Measurements from ENCODE around the gene DHRS13.
"Not testable (repeated sequence)": the region's sequence is repeated elsewhere in the genome, so short reads cannot be mapped to it uniquely, and the experiment has no call there.

DHRS13 gene

DNA sequence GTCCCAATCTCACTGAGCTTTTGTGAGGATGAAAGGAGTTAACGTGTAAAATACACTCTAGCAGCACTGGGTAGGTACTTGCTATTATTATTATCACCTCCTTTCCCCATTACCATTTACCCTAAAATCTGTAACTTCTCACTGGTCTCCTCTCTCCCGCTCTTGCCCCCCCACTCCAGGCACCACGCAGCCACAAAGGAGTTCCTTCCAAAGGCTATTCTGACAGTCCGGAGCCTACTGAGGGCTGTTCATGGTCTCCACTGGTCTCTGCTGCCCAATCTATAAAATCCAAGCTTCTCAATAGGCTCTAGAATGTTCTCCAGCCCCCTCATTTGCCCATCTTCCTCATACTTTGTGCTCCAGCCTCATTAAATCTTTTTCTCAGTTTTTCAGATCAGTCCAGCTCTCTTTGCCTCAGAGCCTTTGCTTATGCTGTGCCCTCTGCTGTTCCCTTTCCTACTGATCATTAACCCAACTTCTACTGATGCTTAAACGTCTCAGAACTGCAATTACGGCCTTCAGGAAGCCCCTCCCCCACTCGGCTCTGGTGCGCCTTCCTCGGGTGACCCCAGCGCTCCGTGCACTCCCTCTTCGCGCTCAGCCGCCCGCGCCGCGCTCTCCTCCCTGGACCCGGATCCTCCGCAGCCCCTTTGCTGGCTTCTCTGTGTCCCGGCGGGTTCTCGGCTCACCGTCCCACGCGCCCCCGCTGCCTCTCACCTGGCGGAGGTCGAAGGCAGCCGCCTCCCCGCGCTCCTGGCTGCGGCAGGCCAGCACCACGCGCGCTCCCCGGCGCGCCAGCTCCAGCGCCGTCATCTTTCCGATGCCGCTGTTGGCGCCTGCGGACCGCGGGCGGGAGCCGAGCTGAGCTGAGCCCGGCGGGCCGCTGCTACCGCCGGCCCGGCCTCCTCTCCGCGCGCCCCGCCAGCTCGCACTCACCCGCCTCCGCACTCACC is 737 bp downstream of the DHRS13 start:
- peak; percentile 45 for DNase-seq

DNA sequence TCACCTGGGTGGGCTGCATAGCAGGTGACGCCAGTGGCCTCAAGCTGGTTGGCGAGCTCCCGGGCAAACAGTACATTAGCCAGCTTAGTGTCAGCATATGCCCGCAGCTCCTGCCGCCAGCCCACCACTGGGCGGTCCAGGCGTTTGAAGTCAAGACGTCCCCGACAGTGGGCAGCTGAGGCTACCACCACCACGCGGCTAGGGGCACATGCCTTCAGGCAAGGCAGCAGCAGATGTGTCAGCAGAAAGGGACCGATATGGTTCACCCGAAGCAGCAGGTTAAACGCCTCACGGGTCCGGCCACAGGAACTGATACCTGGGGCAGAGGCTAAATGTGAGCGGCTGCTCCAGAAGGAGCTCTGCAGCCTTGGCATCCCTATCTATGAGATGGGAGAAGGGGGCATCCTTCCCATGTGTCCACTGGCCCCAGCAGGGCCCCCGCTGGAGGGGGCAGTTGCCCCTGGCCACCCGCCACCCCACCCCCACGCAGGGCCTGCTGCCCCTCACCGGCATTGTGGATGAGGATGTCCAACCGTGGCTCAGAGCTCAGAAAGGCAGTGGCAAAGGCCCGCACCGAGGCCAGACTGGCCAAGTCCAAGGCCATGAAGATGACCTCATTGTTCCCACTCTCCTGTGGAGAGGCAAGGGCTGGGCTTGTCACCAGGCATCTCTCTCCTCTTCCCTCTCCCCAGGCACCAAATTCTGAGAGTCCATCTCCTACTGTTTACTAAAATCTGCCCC is 1.7 kb downstream of the DHRS13 start:
- no peak for DNase-seq

DNA sequence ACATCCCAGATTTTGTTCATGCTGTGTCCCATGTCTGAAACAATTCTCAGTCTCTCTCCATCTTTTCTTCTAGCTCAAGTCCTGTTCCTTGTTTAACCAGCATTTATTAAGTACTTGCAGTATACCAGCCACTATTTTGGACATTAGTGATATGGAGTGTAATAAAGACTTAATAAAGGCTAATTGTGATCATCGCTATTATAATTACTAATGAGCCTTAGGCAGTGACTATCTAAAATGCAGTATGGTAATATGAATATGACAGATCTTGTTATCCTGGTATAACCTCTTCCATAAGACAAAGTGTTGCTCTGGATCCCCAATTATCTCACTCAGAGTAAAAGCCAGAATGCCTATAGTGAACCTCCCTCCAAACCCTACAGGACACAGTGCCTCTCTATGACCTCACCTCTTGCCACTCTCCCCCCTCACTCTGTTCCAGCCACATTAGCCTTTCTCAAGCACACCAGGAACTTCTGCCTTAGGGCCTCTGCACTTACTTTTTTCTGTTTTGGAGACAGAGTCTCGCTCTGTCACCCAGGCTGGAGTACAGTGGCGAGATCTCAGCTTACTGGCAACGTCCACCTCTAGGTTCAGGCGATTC is 3.6 kb downstream of the DHRS13 start:
- no peak for DNase-seq

DNA sequence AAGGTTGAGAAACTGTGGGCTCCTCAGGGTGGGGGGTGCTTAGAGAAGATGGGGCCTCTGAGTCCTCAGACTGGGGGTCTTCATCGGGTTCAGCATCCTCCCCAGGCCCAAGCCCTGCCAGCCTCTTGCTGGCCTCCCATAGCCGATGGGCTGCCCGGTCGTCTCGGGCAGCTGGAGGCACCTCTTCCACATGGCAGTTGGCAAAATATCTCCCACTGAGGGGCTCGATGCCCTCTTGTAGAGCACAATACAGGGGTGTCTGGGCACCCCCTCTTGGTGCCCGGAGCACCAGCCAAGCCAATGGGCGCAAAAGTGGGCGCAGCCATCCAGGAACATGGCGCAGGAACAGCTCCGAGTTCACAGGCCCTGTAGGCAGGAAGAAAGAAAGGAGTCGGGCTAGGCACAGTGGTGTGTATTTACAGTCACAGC is 4.3 kb downstream of the DHRS13 start:
- DNase-seq: no peak

DNA sequence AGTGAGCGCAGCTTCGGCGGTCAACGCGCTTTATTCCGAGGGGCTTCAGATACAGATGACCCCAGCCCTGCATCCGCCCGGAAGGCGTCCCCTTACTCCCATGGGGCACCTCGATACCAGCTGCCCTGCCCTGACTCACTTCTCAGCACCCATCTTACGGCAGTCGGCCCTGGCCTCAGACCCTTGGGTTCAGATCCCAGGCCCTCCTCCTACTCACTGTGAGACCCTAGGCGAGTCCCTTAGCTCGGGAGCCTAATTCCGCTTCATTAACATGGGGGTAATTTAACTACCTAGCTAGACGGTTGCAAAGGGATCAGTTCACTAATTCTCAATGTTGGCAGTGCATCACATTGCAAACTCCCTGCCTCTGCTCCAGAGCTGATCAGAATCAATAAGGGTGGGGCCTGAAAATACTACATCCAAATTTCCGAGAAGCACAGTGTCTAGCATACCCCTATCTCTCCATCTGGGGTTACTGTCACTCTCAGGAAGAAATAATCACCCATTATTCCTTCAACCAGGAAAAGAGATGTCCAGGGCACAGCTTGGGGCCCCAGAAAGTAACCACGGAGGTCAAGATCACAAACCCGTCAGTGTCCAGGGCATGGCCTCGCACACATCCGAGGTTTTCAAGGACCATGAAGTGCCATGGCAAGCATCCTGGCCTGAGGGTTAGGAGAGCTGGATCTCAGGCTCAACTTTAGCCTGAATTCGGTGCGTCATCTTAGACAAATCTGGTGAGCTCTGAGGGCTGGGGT is 4.9 kb downstream of the DHRS13 start:
- no peak for DNase-seq

DNA sequence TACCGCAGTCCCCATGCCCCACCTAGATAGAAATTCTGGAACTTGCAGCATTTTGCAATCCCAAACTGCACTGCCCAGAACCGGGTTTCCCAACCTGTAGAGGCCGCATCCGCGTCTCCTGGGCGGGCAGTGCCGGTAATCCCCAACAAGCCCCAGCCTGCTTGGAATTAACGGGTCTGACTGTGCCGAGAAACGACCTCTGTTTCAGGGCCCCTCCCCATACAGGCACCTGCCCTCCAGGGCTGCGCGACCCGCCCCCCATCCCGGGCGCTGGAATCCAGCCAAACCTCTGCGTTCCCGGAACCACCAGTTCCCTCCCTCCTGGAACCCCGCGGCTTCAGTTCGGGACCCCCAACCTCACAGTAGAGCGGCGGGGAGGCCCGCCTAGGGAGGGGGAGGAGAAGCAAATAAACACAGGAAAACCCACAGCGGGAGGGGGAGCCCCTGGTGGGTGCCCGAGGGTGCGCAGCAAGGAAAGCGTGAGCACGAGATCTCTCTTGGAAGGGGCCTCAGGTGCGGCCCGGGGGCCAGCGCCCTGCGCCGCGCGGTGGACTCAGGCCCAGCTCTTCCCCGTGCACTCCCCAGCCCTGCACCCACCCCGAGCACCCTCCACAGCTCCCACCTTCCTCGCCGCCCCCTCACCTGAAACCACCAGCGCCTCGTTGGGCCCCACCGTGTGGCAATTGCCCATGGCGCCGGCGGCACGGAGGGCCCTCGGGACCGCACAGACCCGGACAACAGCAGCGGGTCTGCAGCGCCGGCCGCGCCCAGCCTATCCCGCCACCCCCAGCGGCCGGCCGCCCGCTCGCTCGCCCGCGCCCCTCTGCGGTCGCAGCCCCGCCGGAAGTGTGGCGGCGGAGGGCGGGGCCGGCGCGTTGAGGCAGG is 5.8 kb downstream of the DHRS13 start, which contains the start of gene FLOT2:
Gene FLOT2 (minus strand): TSS at position 850 of the 885 bp plus-strand sequence. CDS start 159 bp downstream, at position 691.
- peak; percentile 24 for DNase-seq

DNA sequence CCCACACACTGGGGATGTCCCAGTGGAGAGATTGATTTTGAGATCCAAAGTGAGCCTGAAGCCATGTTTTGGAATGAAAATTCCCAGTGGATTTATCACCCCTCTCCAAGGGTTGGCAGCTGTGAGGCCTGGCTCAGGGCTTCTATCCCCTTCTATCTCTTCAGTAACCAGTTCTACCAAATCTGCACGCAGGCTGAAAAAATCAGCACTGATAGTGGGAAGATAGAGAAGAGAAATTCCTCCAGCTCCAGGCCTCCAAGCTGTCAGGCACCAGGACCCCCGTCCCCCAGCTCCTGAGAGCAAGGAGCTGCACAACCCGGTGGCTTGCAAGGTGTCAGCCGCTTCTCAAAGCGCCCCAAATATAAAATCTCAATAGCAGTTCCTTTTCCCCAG is 6.4 kb downstream of the DHRS13 start:
- no peak for DNase-seq

DNA sequence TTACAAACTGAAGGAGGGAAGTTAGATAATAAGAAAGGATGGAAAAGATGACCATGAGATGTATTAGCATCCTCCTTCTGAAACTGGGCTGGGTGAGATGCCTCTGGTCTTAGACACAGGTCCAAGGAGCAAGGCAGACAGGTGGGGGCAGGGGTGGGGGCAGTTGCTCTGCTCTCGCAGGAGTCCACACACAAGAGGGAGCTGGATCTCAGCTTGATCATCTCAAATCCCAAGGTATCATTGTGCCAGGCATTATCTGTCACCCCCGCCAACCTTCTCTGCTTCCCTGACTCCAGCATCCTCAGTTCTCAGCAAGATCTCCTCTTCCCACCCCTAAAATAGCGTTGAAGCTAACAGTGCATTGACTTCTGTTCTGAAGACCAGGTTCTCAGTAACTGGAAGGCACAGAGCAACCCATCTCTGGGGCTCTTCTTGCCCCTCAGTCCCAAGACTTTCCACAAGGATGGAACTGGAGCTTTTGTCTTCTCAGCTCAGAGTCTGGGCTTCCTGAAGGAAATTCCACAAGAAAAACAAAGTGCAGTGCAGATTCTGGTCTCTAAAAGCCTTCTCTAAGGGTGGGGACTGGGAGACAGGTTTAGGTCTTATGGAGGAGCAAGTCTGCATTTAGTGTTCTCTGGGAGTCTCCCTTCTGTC is 7.0 kb downstream of the DHRS13 start:
- DNase-seq: no peak

DNA sequence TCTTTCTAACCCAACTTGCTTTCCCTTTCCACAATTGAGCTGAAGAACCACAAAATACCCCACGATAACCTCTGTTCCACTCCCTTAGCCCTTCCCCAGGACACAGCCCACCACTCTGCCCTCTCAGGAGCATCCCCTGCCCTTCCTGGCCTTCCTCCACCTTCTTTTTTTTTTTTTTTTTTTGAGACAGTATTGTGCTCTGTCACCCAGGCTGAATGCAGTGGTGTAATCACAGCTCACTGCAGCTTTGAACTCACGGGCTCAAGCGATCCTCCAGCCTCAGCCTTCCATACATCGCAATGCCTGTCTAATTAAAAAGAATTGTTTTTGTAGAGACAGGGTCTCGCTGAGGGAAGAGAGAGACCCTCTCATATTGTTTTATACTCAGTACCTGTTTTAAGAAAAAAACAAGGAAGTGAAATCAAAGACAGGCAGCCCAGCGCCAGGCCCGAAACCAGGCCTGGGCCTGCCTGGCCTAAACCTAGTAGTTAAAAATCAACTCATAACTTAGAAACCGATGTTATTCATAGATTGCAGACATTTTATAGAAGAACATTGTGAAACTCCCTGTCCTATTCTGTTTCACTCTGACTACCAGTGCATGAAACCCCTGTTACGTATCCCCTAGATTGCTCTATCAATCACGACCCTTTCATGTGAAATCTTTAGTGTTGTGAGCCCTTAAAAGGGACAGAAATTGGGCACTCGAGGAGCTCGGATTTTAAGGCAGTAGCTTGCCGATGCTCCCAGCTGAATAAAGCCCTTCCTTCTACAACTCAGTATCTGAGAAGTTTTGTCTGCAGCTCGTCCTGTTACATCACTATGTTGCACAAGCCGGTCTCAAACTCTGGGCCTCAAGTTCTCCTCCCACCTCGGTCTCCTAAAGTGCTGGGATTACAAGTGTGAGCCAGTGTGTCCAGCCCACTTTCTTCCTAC is 9.4 kb downstream of the DHRS13 start:
- DNase-seq: not testable (repeated sequence)

DNA sequence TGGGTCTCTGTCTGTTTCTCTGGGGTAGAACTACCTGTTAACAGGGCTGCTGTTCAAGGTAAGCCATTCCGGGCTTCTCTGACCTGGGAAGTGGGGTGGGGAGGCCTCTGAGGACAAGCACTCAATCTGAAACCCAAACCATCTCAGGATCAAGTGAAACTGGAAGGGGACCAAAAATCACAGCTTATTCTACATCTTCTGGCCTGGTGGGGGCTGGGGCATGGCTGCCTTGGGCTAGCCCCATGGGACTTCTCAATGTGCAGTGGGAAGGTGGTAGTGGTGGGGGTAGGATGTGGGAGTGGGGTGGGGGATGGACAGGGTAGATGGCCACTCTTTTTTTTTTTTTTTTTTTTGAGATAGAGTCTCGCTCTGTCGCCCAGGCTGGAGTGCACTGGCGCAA is 10.9 kb downstream of the DHRS13 start:
- DNase-seq: no peak

DNA sequence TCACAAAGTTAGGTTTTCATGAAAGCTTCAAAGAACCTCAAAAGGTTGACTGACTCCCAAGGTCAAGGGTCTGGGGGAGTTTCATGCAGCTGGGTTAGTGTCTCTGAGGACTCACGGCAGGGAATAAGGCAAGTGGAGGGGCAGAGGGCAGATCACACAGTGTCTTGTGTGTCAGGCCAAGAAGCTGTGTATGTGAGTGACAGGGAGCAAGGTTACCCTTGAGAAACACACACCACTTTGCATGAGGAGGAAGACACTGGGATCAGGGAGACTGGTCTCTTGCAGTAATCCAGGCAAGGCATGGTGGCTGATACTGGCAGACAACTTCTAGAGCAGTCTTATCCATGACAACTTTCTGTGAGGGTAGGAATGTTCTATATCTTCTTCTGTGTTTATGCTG is 11.7 kb downstream of the DHRS13 start:
- DNase-seq: no peak

DNA sequence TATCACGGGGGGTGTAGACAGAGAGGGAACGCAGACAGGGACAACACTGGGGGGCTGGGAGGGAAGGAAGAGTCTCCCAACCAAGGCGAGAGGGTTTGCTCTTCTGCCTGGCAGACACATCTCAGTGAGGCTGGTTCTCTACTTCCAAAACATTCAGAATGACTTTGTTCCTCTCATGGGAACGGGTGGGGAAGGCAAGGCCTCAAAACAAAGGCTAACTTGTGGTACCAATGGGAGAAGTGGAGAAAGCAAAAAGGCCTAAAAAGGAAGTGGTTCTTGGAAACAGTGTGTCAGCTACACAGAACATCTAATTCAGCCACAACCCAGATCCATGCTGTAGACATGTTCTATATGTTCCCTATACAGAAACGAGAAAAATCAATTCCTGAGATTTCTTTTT is 12.9 kb downstream of the DHRS13 start:
- DNase-seq: no peak

DNA sequence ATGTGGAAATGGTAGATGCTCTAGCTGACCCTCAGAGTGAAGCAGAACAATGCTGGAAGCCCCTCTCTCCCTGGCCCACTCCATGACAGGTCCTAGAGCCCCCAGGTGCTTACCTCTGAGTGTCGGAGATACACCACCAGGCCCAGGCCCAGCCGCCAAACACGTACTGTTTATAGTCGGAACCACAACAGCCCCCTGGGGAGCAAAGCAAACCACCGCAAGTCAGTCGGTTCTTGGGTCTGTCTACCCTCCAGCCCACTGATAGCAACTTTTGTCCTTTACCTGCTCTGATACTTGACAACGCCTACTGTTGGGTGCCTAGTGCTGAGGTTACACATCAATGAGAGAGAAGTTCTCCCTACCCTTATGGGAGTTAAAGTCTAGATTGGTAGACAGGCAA is 14.0 kb downstream of the DHRS13 start:
- DNase-seq: no peak

DNA sequence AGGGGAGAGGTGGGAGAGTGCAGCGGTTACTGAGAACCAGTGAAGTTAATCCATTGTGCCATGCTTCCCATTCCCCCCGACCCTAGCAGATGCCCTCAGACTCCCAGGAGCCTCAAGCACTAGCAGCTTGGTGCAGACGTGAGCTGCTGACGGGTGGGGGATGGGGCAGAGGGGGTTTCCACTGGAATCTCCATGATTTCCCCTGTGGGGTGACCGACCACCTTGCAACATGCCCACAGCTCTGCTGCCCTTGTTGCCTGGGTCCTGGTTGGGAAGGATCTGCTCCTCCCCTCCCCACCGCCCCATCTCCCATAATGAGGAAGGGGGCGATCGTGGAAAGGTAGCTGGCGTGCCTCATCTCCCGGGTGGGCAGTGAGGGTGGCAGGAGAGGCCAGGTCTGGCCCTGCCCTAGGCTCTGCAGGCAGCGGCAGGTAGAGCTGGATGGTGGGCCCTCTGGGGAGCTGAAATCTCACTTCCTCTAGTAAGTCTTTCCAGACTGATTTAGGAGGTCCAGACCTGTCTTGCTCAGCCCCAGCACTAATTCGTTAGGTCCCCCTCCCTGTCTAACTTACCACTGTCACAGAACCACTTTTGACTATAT is 14.9 kb downstream of the DHRS13 start:
- no peak for DNase-seq

DNA sequence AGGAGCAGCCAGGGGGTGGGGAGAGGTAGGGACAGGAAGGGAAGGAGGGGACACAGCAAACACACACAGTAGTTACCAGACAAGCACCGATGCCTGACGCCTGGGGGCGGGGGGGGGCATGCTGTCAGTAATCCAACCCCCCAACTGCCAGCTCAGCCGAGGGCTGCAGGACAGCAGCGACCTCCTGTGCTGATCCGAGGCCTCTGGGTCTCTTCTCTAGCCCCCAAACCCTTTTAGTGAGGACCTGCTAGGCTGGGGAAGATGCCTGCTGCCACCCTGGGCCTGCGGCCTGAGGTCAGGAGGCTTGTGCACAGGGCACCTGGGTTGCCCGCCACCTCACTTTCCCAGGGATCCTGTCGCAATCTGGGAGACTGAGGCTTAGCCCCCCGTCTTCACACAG is 16.9 kb downstream of the DHRS13 start:
- no peak for DNase-seq

DNA sequence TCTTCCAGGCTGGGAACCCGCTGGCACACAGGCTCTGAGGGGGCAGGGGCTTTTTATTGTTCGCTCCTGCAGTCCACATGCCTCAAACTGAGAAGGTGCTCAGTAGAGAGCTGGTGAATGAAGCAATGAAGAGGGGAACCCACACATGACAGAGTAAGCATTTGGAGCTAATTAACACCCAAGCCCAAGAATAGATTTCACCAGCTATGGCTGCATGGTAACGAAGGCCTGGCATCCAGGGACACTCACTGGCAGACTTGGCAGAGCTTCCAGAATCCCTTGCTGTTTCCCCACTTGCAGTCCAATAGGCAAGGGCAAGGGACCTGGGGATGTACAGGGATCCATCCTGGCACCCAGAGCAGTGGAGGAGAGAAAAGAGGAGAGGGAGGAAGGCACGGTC is 17.5 kb downstream of the DHRS13 start:
- DNase-seq: no peak

DNA sequence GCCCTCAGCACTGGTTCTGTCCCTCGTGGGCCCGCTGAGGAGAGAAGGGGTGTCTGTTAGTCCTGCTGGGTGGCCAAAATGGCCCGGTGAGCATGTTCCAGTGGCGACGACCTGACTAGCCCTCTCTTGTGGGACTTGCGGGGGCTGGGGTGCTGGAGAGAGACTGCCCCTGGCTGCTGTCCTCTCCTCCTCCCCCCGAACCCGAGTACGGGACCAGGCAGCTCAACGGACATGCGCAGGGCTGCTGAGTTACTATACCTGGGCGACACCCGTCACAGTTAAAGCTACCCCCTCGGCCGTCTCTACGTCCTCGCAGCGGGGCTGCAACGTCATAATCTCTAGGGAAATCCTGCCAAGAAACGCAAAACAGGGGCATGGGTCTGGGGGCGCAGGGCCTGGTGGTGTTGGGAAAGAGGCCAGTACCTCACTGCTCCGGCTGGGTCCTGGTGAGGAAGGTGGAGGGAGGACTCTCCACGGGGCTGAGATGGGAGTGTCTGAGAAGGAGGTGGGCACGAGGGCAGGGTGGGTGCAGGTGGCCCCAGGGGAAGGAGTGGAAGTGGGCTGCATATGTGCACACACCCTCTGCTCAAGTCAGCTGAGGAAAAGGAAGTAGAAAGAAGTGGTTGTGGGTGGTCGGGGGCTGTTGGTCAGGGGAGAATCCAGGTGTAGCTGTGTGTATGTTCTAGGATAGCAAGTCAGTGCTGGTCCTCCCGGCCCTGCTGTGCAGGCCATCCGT is 18.7 kb downstream of the DHRS13 start:
- DNase-seq: no peak

DNA sequence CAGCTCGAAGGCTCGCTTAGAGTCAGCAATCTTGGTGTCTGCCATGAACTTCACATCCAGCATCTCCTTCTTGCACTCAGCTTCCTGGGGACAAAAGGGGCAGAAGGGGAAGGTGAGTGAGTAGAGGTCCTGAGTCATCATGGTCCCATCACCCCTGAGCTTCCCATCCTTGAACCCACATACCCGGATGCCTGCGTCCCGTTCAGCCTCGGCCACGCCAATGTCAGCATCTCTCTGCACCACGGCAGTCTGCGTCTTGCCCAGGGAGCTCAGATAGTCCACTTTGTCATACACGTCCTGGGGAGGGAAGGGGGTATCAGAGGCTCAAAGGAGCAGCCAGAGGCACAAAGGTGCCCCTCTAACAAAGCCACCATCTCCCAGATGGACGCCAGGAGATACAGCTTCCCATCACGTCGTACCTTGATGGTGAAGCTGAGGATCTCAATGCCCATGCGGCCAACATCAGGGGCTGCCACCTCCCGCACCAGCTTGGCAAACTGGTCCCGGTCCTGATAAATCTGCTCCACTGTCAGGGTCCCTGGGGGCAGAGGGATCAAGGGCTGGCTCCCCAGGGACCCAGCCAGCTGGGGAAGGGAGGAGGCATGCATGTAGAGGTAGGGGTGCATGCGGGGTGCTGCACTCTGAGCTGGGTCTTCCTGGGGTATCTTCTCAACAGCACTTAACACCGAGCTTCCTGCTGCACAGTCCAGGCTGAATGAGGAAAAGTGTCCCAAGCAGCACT is 20.6 kb downstream of the DHRS13 start:
- DNase-seq: no peak

All from NCI-H1694 treated with DMSO at 0.1 percent for 48 hours (cell line).